ENCODE measurements around the gene RXRB. TPM values are rescaled to one million over a fixed set of nuclear protein-coding genes. Genes with fewer than 3 reads are reported as not detected.
"Not testable (repeated sequence)": the region's sequence is repeated elsewhere in the genome, so short reads cannot be mapped to it uniquely, and the experiment has no call there.

RXRB gene
- total and polyA plus RNA-seq, 8 donors, result 2.9 to 50.4 (median 16.6) TPM

DNA sequence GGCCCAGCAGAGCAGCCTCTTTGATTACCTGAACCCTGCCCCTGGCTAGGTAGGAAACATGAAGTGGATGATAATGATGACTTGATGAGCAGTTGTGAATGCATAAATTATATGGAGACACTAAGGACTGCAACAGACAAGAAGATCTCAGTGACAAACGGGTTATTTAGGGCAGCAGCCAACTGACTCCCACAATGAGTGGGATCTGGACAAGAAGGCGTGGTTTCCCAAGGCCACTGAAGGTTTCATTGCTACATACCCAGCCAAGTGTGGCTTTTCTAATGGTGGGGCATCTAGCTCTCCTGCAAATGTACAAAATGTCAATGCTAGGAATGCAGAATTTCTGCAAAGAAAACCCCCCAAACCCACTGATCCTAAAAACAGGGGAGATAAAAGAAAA is 37.3 kb upstream of the RXRB start:
- H3K27ac ChIP-seq, result no peak overlapping the region
- H3K27me3 ChIP-seq, result peaks cover 0 to 50% (median 12%) of the 10 kb centered on the region in 3 donors
- H3K4me1 ChIP-seq, result no peaks in the 10 kb centered on the region
- intact Hi-C loops (cut with DNase I; ENCODE audit: low total_unique reads), result loop anchor here (10.0 kb wide), 1 partner anchor 113 kb away; no protein-coding TSS in a partner anchor
- no peaks in the 10 kb centered on the region for H3K9me3 ChIP-seq
- WGBS, 5 donors, result 60 to 69% (median 68%) methylated on average over 2 of the region's 2 CpGs
- no peaks in the 10 kb centered on the region for H3K36me3 ChIP-seq
- DNase-seq, result no peak
- H3K4me3 ChIP-seq, result no peak overlapping the region
- TF ChIP-seq EP300 (IDR thresholded peaks at IDR 0.05) (no peak), POLR2AphosphoS5 (IDR thresholded peaks at IDR 0.05) (no peak), POLR2A (IDR thresholded peaks at IDR 0.05) (no peak)
- TF ChIP-seq, protein P1, sequence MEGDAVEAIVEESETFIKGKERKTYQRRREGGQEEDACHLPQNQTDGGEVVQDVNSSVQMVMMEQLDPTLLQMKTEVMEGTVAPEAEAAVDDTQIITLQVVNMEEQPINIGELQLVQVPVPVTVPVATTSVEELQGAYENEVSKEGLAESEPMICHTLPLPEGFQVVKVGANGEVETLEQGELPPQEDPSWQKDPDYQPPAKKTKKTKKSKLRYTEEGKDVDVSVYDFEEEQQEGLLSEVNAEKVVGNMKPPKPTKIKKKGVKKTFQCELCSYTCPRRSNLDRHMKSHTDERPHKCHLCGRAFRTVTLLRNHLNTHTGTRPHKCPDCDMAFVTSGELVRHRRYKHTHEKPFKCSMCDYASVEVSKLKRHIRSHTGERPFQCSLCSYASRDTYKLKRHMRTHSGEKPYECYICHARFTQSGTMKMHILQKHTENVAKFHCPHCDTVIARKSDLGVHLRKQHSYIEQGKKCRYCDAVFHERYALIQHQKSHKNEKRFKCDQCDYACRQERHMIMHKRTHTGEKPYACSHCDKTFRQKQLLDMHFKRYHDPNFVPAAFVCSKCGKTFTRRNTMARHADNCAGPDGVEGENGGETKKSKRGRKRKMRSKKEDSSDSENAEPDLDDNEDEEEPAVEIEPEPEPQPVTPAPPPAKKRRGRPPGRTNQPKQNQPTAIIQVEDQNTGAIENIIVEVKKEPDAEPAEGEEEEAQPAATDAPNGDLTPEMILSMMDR (IDR thresholded peaks at IDR 0.05), result no peak

DNA sequence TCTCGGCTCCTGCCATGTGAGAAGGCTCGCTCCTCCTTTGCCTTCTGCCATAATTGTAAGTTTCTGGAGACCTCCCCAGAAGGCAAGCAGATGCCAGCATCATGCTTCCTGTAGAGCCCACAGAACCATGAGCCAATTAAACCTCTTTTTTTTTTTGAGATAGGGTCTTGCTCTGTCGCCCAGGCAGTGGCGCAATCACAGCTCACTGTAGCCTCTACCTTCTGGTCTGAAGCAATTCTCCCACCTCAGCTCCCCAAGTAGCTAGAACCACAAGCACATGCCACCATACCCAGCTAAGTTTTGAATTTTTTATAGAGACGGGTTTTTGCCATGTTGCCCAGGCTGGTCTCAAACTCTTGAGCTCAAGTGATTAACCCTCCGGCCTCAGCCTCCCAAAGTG is 36.4 kb upstream of the RXRB start:
- H3K9me3 ChIP-seq, result no peaks in the 10 kb centered on the region
- intact Hi-C loops (cut with DNase I; ENCODE audit: low total_unique reads), result loop anchor here (10.0 kb wide), 1 partner anchor 112 kb away; no protein-coding TSS in a partner anchor
- no peaks in the 10 kb centered on the region for H3K4me1 ChIP-seq
- TF ChIP-seq POLR2AphosphoS5 (IDR thresholded peaks at IDR 0.05) (no peak), POLR2A (IDR thresholded peaks at IDR 0.05) (no peak), EP300 (IDR thresholded peaks at IDR 0.05) (no peak)
- TF ChIP-seq, protein P1 (IDR thresholded peaks at IDR 0.05), result no peak
- 80 to 93% (median 90%) methylated on average over 6 of the region's 6 CpGs for WGBS, 5 donors
- H3K27me3 ChIP-seq, result peaks cover 0 to 50% (median 12%) of the 10 kb centered on the region in 3 donors
- H3K36me3 ChIP-seq, result no peaks in the 10 kb centered on the region
- no peak overlapping the region for H3K4me3 ChIP-seq
- no peak for DNase-seq
- no peak overlapping the region for H3K27ac ChIP-seq

DNA sequence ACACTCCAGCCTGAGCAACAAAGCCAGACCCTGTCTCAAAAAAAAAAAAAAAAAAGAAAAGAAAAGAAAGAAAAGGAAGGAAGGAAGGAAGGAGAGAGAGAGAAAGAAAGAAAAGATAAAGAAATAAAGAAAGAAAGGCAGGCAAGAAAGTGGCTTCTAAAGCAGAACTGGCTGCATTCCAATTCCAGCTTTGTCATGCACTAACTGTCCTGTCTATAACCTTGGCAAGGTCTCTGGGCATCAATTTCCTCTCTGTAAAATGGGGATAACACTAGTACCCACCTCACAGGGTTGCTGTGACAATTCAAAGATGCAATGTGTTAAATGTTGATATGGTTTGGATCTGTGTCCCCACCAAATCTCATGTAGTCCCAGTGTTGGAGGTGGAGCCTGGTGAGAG is 35.9 kb upstream of the RXRB start:
- Histone ChIP-seq H3K27me3 (peaks cover 0 to 50% (median 12%) of the 10 kb centered on the region in 3 donors), H3K36me3 (no peaks in the 10 kb centered on the region), H3K4me3 (no peak overlapping the region), H3K9me3 (no peaks in the 10 kb centered on the region), H3K4me1 (no peaks in the 10 kb centered on the region), H3K27ac (no peak overlapping the region)
- TF ChIP-seq POLR2AphosphoS5 (IDR thresholded peaks at IDR 0.05), result no peak
- TF ChIP-seq POLR2A (IDR thresholded peaks at IDR 0.05), result no peak
- TF ChIP-seq, protein P1 (IDR thresholded peaks at IDR 0.05), result no peak
- no peak for DNase-seq
- intact Hi-C loops (cut with DNase I; ENCODE audit: low total_unique reads), result loop anchor here (10.0 kb wide), 1 partner anchor 112 kb away; no protein-coding TSS in a partner anchor

DNA sequence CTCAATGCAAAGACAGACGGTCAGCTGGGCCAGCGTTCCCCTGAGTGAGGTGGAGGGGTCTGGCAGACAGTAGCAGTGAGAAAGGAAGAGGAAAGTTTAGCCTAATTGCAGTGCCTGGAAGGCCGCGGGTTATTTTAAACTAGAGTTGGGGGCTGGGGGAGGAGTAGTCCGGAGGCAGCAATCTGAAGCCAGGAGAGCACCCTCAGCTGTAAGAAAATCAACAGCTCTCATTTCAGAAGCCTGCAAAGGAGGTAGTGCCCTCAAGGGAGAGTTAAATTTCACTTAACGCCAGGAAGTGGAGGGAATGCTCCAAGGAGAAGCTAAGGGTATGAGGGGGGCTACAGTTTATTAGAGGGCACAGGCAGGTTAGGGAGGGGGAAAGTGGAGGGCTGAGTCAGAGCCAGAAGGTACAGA is 34.8 kb upstream of the RXRB start:
- no peak for DNase-seq

DNA sequence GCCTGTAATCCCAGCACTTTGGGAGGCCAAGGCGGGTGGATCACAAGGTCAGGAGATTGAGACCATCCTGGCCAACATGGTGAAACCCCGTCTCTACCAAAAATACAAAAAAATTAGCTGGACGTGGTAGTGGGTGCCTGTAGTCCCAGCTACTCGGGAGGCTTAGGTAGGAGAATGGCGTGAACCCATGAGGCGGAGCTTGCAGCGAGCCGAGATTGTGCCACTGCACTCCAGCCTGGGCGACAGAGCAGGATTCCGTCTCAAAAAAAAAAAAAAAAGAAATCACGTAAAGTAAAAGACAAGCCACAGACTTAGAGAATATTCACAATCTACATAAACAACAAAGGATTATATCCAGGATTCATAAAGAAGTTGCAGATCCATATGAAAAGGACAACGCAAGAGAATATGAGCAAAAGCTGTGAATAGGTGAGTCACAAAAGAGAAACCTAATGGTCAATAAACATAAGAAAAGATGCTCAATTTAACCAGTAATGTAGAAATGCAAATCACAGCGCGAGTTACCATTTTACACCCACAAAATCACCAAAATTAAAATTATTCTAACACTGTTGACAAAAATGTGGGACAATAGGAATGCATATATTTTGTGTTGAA is 26.1 kb upstream of the RXRB start:
- H3K9me3 ChIP-seq; H3K27ac ChIP-seq; DNase-seq; H3K4me3 ChIP-seq; H3K36me3 ChIP-seq; H3K4me1 ChIP-seq; intact Hi-C loops (cut with DNase I; ENCODE audit: low total_unique reads): not testable (repeated sequence)
- 43 to 61% (median 44%) methylated on average over 14 of the region's 14 CpGs for WGBS, 5 donors
- H3K27me3 ChIP-seq, result peaks cover 0 to 47% (median 0%) of the 10 kb centered on the region in 3 donors

More for the DNA sequence above, 34.8 kb upstream of the RXRB start:
- Histone ChIP-seq H3K4me3 (no peak overlapping the region), H3K36me3 (no peaks in the 10 kb centered on the region), H3K4me1 (no peaks in the 10 kb centered on the region), H3K27me3 (peaks cover 0 to 39% (median 12%) of the 10 kb centered on the region in 3 donors), H3K27ac (no peak overlapping the region), H3K9me3 (no peaks in the 10 kb centered on the region)
- no peak for TF ChIP-seq EP300 (IDR thresholded peaks at IDR 0.05)
- TF ChIP-seq, protein P1 (IDR thresholded peaks at IDR 0.05), result no peak
- TF ChIP-seq POLR2AphosphoS5 (IDR thresholded peaks at IDR 0.05), result no peak
- no peak for TF ChIP-seq POLR2A (IDR thresholded peaks at IDR 0.05)
- intact Hi-C loops (cut with DNase I; ENCODE audit: low total_unique reads), result loop anchor here (10.0 kb wide), 1 partner anchor 110 kb away; no protein-coding TSS in a partner anchor
- WGBS, 5 donors, result 13 to 24% (median 19%) methylated on average over 6 of the region's 6 CpGs
